BJ (cell line): ENCODE data around the gene IL1RAP. TPM values are rescaled to one million over a fixed set of nuclear protein-coding genes. Genes with fewer than 3 reads are reported as not detected.

Experiments
- CTCF ChIA-PET: fragments of 350-600 bp; formaldehyde crosslinking; extraction: SDS; loops from one replicate; lab custom pipeline; 2021; ENCODE audit warnings: antibody characterized with exemption, inconsistent platforms; lab: Yijun Ruan, JAX
- POLR2A ChIA-PET: fragments of 300-600 bp; sonication (Branson Sonifier 250); formaldehyde crosslinking; extraction: SDS; loops from one replicate; lab custom pipeline; 2021; ENCODE audit warnings: antibody characterized with exemption; lab: Charles Lee
- DNase-seq: peaks from one replicate; pipeline ENCODE4 v3.0.0-alpha.2; 2011; ENCODE audit warnings: low read depth
- H3K27me3 ChIP-seq: 2 replicates; pipeline ENCODE4 v1.6.0; 2011; ENCODE audit warnings: low read length; ENCODE audit not compliant: control insufficient read depth, insufficient read depth
- H3K36me3 ChIP-seq: 2 replicates; pipeline ENCODE4 v1.5.1; 2011; ENCODE audit warnings: low read length; ENCODE audit not compliant: control insufficient read depth, insufficient read depth
- H3K4me3 ChIP-seq: 2 replicates; pipeline ENCODE4 v1.5.1; 2011; ENCODE audit warnings: low read depth, mild to moderate bottlenecking, control low read depth, low read length
- polyA plus RNA-seq: library from polyadenylated mRNA; depleted of rRNA; stranded (reverse); fragments of >200 nt; gene quantifications from 2 replicates; pipeline ENCODE4 v1.2.3, GENCODE V29; 2011
- TF ChIP-seq, protein P1 (sequence below): IDR thresholded peaks from 2 replicates; pipeline ENCODE4 v1.5.1; 2011; ENCODE audit warnings: low read depth, mild to moderate bottlenecking, control low read depth, inconsistent platforms, low read length, moderate library complexity; ENCODE audit not compliant: insufficient read depth

Gene IL1RAP
- polyA plus RNA-seq, 1 experiment, result 8.6 TPM

DNA sequence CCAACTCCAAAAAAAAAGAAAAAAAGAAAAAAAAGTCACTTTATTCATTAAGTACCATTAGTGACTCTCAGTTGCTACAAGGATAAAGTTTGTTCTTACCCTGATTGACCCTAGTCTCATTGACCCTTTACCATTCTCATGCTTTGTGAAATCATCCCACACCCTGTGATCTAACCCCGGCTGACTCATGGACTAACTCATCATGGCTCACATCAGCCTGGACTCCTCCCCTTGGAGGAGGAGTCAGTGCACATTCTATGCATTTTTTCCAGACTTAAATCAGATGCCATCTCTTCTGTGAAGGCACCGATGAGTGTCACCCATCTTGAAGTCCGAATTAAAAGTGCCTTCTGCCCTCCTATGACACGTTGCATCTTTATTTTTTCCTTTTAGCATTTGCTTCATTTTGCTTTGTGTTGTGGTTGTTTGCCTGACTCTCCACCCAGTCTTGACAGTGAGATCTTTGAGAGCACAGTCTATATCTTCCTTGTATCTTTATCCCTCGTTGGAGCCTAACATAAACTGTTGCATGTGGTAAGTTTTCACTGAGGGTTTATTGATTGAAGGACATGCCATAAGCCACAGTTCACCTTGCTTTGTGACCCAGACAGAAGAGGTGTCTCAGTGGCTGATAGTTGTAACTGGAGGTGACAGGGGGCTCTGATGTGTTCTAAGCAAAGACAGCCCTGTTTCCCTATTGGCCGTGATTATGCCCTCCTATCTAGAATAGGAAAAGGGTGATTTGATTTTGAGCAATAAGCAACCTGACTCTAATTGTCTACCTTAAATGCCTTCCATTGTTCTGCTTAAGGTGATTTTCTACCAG is 72.1 kb downstream of the IL1RAP start:
- ChIA-PET CTCF (no interaction called here), POLR2A (no interaction called here)
- Histone ChIP-seq H3K27me3 (no peaks in the 10 kb centered on the region), H3K4me3 (no peak overlapping the region), H3K36me3 (no peaks in the 10 kb centered on the region)
- DNase-seq, result peak; percentile 63
- TF ChIP-seq, protein P1, sequence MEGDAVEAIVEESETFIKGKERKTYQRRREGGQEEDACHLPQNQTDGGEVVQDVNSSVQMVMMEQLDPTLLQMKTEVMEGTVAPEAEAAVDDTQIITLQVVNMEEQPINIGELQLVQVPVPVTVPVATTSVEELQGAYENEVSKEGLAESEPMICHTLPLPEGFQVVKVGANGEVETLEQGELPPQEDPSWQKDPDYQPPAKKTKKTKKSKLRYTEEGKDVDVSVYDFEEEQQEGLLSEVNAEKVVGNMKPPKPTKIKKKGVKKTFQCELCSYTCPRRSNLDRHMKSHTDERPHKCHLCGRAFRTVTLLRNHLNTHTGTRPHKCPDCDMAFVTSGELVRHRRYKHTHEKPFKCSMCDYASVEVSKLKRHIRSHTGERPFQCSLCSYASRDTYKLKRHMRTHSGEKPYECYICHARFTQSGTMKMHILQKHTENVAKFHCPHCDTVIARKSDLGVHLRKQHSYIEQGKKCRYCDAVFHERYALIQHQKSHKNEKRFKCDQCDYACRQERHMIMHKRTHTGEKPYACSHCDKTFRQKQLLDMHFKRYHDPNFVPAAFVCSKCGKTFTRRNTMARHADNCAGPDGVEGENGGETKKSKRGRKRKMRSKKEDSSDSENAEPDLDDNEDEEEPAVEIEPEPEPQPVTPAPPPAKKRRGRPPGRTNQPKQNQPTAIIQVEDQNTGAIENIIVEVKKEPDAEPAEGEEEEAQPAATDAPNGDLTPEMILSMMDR, result no peak

DNA sequence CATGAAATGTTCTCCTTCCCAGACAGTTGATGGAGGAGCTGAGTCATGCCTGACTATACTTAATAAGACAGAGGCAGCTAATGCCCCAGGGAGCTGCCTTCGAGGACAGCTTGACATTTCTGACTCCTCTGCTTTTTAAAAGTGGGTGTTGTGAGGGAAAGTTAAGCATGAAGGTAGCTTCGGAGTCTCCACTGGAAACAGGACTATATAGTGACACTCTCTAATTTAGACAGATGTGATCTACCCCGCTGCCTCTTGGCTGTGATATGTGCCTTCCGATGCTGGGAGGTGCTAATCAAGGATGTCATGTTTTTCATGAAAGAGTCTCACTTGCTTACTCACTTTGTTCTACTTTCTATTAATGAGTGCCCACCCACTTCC is 72.7 kb downstream of the IL1RAP start:
- POLR2A ChIA-PET, result no interaction called here
- Histone ChIP-seq H3K27me3 (no peaks in the 10 kb centered on the region), H3K36me3 (no peaks in the 10 kb centered on the region), H3K4me3 (no peak overlapping the region)
- CTCF ChIA-PET, result no interaction called here
- TF ChIP-seq, protein P1, result no peak
- DNase-seq, result no peak

DNA sequence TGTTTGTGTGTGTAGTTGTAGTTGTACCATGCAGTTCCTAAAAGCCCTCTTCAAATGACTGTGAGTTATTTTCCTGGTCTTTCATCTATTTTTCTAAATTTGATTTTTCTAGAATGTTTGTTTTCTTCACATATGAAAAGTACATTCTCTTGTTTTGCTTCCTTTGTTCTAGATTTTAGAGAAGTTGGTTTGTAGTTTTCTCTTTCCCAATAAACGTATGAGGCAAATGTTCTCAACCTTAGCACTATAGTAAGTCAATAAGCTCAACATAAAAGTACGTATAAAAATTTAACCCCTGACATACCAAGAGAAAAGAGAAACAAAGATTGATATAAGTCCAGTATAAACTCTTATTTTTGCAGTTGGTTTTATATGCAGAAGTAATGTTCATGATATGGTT is 74.7 kb downstream of the IL1RAP start:
- no peak for DNase-seq
- ChIA-PET POLR2A (no interaction called here), CTCF (no interaction called here)
- TF ChIP-seq, protein P1, result no peak
- Histone ChIP-seq H3K36me3 (no peaks in the 10 kb centered on the region), H3K27me3 (no peaks in the 10 kb centered on the region), H3K4me3 (no peak overlapping the region)

DNA sequence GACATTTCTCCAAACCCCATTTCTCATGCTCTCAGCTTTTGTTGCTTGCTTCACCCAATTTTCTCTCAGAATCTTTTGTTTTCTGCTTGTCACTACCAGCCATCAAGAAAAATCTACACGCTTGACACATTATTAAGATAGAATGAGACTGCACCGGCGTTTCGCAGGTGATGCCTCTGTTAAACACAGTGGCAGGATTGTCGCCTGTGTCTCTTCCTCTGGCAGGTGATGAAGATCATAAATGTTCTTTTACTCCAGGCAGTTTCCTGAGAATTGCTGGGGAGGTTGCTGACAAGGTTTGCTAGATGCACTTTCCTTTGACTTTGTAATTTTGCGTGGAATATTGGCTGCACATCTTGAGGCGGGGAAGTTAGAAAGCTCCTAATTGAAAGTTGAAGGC is 75.4 kb downstream of the IL1RAP start:
- DNase-seq, result no peak
- TF ChIP-seq, protein P1, result no peak
- ChIA-PET POLR2A (no interaction called here), CTCF (no interaction called here)
- no peaks in the 10 kb centered on the region for H3K27me3 ChIP-seq
- H3K36me3 ChIP-seq, result no peaks in the 10 kb centered on the region
- H3K4me3 ChIP-seq, result no peak overlapping the region

DNA sequence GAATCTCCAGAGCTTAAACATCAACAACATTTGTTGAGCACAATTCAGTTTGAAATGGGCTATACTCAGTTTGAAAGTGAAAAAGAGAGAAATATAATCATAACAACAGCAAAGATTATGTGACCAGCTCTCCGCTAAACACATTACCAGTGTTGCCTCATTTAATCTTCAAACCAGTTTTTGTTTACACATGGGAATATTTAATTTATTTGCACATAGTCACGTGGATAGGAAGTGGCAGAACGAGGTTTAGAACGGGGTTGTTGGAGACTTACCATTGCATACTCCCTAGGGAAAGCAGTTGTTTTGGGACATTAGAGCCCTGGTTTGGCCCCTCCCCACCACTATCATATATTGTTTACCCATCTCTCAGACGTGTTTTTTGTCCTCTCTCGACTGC is 77.2 kb downstream of the IL1RAP start:
- Histone ChIP-seq H3K36me3 (no peaks in the 10 kb centered on the region), H3K27me3 (no peaks in the 10 kb centered on the region), H3K4me3 (no peak overlapping the region)
- POLR2A ChIA-PET, result no interaction called here
- CTCF ChIA-PET, result interaction anchor here (1.2 kb wide), 1 partner anchor 31 kb away, joined by 4 read pairs; no protein-coding TSS in a partner anchor
- no peak for DNase-seq
- TF ChIP-seq, protein P1, result no peak
